Mesendoderm (in vitro differentiated cells): ENCODE results near the gene OVCA2.

Experiments used
- DNase-seq: peaks from one replicate; pipeline ENCODE4 v3.0.0; 2013
- H2AK5ac ChIP-seq: 2 replicates; pipeline ENCODE4 v1.6.1; 2013; ENCODE audit warnings: low read length, inconsistent platforms
- H2BK120ac ChIP-seq: 2 replicates; pipeline ENCODE4 v1.6.1; 2013; ENCODE audit warnings: low read depth, mild to moderate bottlenecking, low read length, moderate library complexity, mixed read lengths
- H2BK15ac ChIP-seq: replicated peaks from 2 replicates; pipeline ENCODE4 v1.6.1; 2013; ENCODE audit warnings: low read depth, mild to moderate bottlenecking, moderate library complexity
- H2BK5ac ChIP-seq: 2 replicates; pipeline ENCODE4 v1.6.1; 2013; ENCODE audit warnings: low read length, inconsistent platforms
- H3K18ac ChIP-seq: 2 replicates; pipeline ENCODE4 v1.6.1; 2013; ENCODE audit warnings: mild to moderate bottlenecking, low read length, mixed read lengths
- H3K23ac ChIP-seq: one replicate; pipeline ENCODE4 v1.6.1; 2013; ENCODE audit warnings: low read length
- H3K27ac ChIP-seq: 2 replicates; pipeline ENCODE4 v1.5.1; 2013; ENCODE audit warnings: low read depth, mild to moderate bottlenecking, inconsistent platforms, low read length, moderate library complexity
- H3K27me3 ChIP-seq: 2 replicates; pipeline ENCODE4 v1.6.1; 2013; ENCODE audit warnings: low read length, control low read depth, mild to moderate bottlenecking, inconsistent platforms; ENCODE audit not compliant: insufficient read depth, poor library complexity
- H3K36me3 ChIP-seq: 2 replicates; pipeline ENCODE4 v1.6.1; 2013; ENCODE audit warnings: low read length, inconsistent platforms; ENCODE audit not compliant: control insufficient read depth, insufficient read depth
- H3K4ac ChIP-seq: one replicate; pipeline ENCODE4 v1.6.1; 2013; ENCODE audit warnings: low read depth, mild to moderate bottlenecking, low read length, moderate library complexity
- H3K4me1 ChIP-seq: 2 replicates; pipeline ENCODE4 v1.6.1; 2013; ENCODE audit warnings: low read depth, low read length, inconsistent platforms; ENCODE audit not compliant: control insufficient read depth
- H3K4me2 ChIP-seq: 2 replicates; pipeline ENCODE4 v1.6.1; 2013; ENCODE audit warnings: low read length
- H3K4me3 ChIP-seq: 2 replicates; pipeline ENCODE4 v1.5.1; 2013; ENCODE audit warnings: mild to moderate bottlenecking, low read length
- H3K56ac ChIP-seq: one replicate; pipeline ENCODE4 v1.6.1; 2013; ENCODE audit warnings: low read length
- H3K79me1 ChIP-seq: 2 replicates; pipeline ENCODE4 v1.6.1; 2013; ENCODE audit warnings: low read length, inconsistent platforms
- H3K79me2 ChIP-seq: 2 replicates; pipeline ENCODE4 v1.6.1; 2013; ENCODE audit warnings: mild to moderate bottlenecking, low read length; ENCODE audit not compliant: control insufficient read depth, insufficient read depth
- H3K9ac ChIP-seq: 2 replicates; pipeline ENCODE4 v1.6.1; 2013; ENCODE audit warnings: low read length, inconsistent platforms
- H4K5ac ChIP-seq: one replicate; pipeline ENCODE4 v1.6.1; 2013; ENCODE audit warnings: low read length
- H4K8ac ChIP-seq: one replicate; pipeline ENCODE4 v1.6.1; 2013; ENCODE audit warnings: low read depth, mild to moderate bottlenecking, control low read depth, low read length, moderate library complexity
- WGBS: extraction: QIAGEN DNeasy Blood & Tissue Kit; methylation state at CpG from one replicate; pipeline ENCODE4 v1.1.7; 2013; ENCODE audit warnings: low lambda C conversion rate, missing lambda C conversion rate; ENCODE audit not compliant: insufficient coverage; ENCODE audit errors: extremely low coverage; 5-methylcytosine and 5-hydroxymethylcytosine counted together

Gene OVCA2

DNA sequence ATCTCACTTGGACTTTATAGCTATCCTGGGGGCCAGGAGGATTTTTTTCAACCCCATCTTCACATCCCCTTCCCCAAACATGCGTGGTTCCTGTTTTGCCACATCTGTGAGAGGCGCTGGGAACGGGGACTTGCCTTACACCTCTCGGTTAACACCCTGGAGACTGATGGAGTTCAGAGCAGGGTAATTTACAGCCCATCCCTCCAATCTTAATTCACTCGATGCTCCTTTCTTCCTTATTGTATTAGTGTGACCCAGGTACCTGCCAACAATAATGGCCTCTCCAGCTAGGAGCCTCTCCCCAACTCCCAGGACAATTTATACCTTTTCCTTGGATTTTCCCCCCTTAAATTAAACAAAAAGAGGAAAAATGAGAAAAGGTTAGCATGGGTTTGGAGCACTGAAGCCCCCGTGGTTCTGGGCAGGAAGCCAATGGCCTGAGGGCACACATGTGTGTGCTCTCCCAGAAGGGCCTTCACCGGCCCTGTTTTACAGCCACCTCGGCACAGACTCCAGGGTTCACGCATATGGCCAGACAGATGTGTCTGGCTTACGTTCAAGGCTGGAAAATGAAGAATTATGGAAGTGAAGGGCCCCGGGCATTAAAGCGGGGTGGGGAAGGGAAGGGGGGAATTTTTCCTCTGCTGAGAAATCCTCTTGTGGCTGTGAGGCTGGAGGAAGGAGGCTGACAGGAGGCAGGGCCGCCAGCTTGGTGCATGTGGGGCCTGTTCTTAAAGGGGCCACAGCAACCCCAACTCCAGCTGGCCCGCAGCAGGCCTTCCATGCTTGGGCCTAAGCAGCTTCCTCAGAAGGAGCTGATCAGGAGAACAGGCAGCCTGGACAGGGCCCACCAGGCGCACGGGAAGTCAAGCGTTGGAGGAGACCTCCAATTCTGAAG is 34.5 kb downstream of the OVCA2 start:
- no peak overlapping the region for H2AK5ac ChIP-seq
- no peak overlapping the region for H3K56ac ChIP-seq
- no peak overlapping the region for H3K4me2 ChIP-seq
- H3K4me3 ChIP-seq, result no peak overlapping the region
- WGBS, result no CpG with 5 or more reads among the region's 17 CpGs
- no peak overlapping the region for H3K4ac ChIP-seq
- peak overlapping the region; percentile 51 for H3K23ac ChIP-seq
- H3K79me2 ChIP-seq, result no peaks in the 10 kb centered on the region
- H2BK5ac ChIP-seq, result no peak overlapping the region
- H3K18ac ChIP-seq, result no peak overlapping the region
- no peak for DNase-seq
- no peak overlapping the region for H4K5ac ChIP-seq
- H3K27me3 ChIP-seq, result no peaks in the 10 kb centered on the region
- H3K4me1 ChIP-seq, result peaks cover 3% of the 10 kb centered on the region
- H2BK120ac ChIP-seq, result no peak overlapping the region
- H4K8ac ChIP-seq, result no peak overlapping the region
- H3K9ac ChIP-seq, result no peak overlapping the region
- no peaks in the 10 kb centered on the region for H3K79me1 ChIP-seq
- no peak overlapping the region for H3K27ac ChIP-seq
- H3K36me3 ChIP-seq, result no peaks in the 10 kb centered on the region
- H2BK15ac ChIP-seq, result no peak overlapping the region

- no peak overlapping the region for H2AK5ac ChIP-seq
- no peak overlapping the region for H3K4me3 ChIP-seq
- H3K18ac ChIP-seq, result no peak overlapping the region
- WGBS, result no CpG with 5 or more reads among the region's 8 CpGs
- H3K4me2 ChIP-seq, result no peak overlapping the region
- H3K27ac ChIP-seq, result no peak overlapping the region
- no peaks in the 10 kb centered on the region for H3K27me3 ChIP-seq
- no peak overlapping the region for H2BK15ac ChIP-seq
- peaks cover 3% of the 10 kb centered on the region for H3K4me1 ChIP-seq
- H2BK120ac ChIP-seq, result no peak overlapping the region
- H3K23ac ChIP-seq, result peak overlapping the region; percentile 51
- no peaks in the 10 kb centered on the region for H3K79me2 ChIP-seq
- H2BK5ac ChIP-seq, result no peak overlapping the region
- DNase-seq, result no peak
- no peak overlapping the region for H4K5ac ChIP-seq
- H4K8ac ChIP-seq, result no peak overlapping the region
- H3K36me3 ChIP-seq, result no peaks in the 10 kb centered on the region
- H3K79me1 ChIP-seq, result no peaks in the 10 kb centered on the region
- H3K9ac ChIP-seq, result no peak overlapping the region
- no peak overlapping the region for H3K56ac ChIP-seq
- H3K4ac ChIP-seq, result no peak overlapping the region
These were observed 35.2 kb downstream of the OVCA2 start for GRCh38 chr17:2077040-2077439.

GRCh38 chr17:2081564-2081963 is 39.7 kb downstream of the OVCA2 start:
- H3K27me3 ChIP-seq, result no peaks in the 10 kb centered on the region
- H2BK15ac ChIP-seq, result no peak overlapping the region
- no peaks in the 10 kb centered on the region for H3K36me3 ChIP-seq
- H3K9ac ChIP-seq, result no peak overlapping the region
- H4K5ac ChIP-seq, result no peak overlapping the region
- no peak overlapping the region for H3K4ac ChIP-seq
- DNase-seq, result no peak
- WGBS, result no CpG with 5 or more reads among the region's 9 CpGs
- H3K18ac ChIP-seq, result no peak overlapping the region
- H3K27ac ChIP-seq, result no peak overlapping the region
- H3K4me3 ChIP-seq, result no peak overlapping the region
- no peak overlapping the region for H2BK120ac ChIP-seq
- H3K4me2 ChIP-seq, result no peak overlapping the region
- H3K4me1 ChIP-seq, result peaks cover 6% of the 10 kb centered on the region
- no peaks in the 10 kb centered on the region for H3K79me2 ChIP-seq
- H3K23ac ChIP-seq, result no peak overlapping the region
- H2BK5ac ChIP-seq, result no peak overlapping the region
- no peak overlapping the region for H2AK5ac ChIP-seq
- no peaks in the 10 kb centered on the region for H3K79me1 ChIP-seq
- no peak overlapping the region for H3K56ac ChIP-seq
- no peak overlapping the region for H4K8ac ChIP-seq

DNA sequence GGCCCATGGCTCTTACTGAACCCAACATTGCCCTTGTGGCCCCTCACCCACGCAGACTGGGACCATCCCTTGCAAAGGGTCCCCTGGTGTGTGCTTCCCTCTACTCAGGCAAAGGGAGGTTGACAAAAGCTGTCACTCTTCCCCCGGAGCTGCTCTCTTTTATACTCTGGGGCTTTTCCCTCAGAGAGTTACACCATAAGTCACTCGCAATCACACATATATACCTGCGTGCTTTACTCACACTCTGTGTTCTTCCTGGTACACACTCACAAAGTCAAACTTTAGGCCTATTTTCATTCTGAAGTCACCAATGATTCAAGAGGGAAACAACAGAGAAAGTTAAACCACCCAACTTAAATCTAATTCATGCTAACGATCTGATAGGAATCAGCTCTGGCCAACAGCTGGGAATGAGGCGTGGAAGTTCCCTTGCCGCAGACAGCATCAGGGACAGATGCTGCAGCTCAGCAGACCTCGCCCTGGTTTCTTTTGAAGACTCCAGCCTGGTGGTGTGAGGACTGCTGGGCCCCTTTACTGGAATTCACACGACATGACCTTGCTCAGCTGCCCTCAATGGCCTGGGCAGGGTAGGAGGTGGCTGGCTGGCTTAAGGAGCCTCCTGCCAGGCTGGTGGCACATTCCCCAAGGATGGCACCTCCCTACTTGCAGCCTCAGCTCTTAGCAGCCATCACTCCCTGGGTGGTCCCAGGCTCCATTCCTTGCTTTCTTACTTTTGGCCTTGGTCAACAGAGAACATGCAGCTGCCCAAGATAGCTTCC is 40.4 kb downstream of the OVCA2 start:
- WGBS, result no CpG with 5 or more reads among the region's 9 CpGs
- H3K79me1 ChIP-seq, result no peaks in the 10 kb centered on the region
- H3K4me2 ChIP-seq, result no peak overlapping the region
- H3K27me3 ChIP-seq, result no peaks in the 10 kb centered on the region
- H3K4ac ChIP-seq, result no peak overlapping the region
- H3K4me1 ChIP-seq, result peaks cover 6% of the 10 kb centered on the region
- no peak overlapping the region for H3K27ac ChIP-seq
- H3K56ac ChIP-seq, result no peak overlapping the region
- no peak overlapping the region for H4K5ac ChIP-seq
- H3K36me3 ChIP-seq, result no peaks in the 10 kb centered on the region
- H3K23ac ChIP-seq, result no peak overlapping the region
- H2BK120ac ChIP-seq, result no peak overlapping the region
- H3K4me3 ChIP-seq, result no peak overlapping the region
- no peak overlapping the region for H3K18ac ChIP-seq
- no peak overlapping the region for H2AK5ac ChIP-seq
- H3K79me2 ChIP-seq, result no peaks in the 10 kb centered on the region
- no peak overlapping the region for H3K9ac ChIP-seq
- H4K8ac ChIP-seq, result no peak overlapping the region
- H2BK15ac ChIP-seq, result no peak overlapping the region
- no peak overlapping the region for H2BK5ac ChIP-seq
- DNase-seq, result peak; percentile 68

DNA sequence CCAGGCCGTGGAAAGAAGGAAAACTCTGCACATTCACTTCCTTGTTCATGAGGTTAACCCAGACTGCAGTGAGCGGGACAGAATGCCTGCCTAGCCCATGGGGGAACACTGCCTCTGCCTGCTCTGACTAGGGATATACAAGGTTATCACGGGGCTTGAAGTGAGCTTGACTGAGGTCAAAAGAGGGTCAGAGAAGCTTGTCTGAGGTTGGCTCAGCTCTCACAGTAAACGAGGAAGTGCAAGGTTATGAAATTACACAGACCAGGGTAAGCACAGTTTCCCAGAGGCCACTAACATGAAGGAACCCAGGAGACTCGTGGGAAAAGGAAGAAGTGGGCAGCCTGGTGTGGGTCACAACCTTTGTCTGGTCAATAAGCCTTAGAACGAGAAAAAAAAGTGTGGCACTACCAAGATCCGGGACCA is 41.8 kb downstream of the OVCA2 start:
- H3K79me1 ChIP-seq, result no peaks in the 10 kb centered on the region
- H3K4me3 ChIP-seq, result no peak overlapping the region
- no peak overlapping the region for H2BK15ac ChIP-seq
- no peak overlapping the region for H3K23ac ChIP-seq
- H2AK5ac ChIP-seq, result no peak overlapping the region
- WGBS, result no CpG with 5 or more reads among the region's 7 CpGs
- no peak for DNase-seq
- H3K27ac ChIP-seq, result no peak overlapping the region
- no peak overlapping the region for H2BK5ac ChIP-seq
- H4K5ac ChIP-seq, result no peak overlapping the region
- H2BK120ac ChIP-seq, result no peak overlapping the region
- H3K79me2 ChIP-seq, result no peaks in the 10 kb centered on the region
- no peak overlapping the region for H4K8ac ChIP-seq
- H3K4me1 ChIP-seq, result peaks cover 6% of the 10 kb centered on the region
- no peak overlapping the region for H3K4ac ChIP-seq
- H3K27me3 ChIP-seq, result no peaks in the 10 kb centered on the region
- H3K36me3 ChIP-seq, result no peaks in the 10 kb centered on the region
- no peak overlapping the region for H3K18ac ChIP-seq
- H3K9ac ChIP-seq, result no peak overlapping the region
- no peak overlapping the region for H3K4me2 ChIP-seq
- H3K56ac ChIP-seq, result no peak overlapping the region
